DND-41 (cell line): ENCODE results near the gene TEDC2.
A peak's percentile ranks its signal among the peaks of the same experiment; 100 is the strongest.

Source experiments
- ATAC-seq: fragments of 200-7000 bp; cut with Tn5 transposase; 3 replicates; pipeline ENCODE4 v1.9.1; 2021; ENCODE audit warnings: low read depth; ENCODE audit not compliant: insufficient read depth
- DNase-seq: peaks from one replicate; pipeline ENCODE4 v3.0.0-alpha.2; 2020
- H2AFZ ChIP-seq: 2 replicates; pipeline ENCODE4 v1.6.0; 2012; ENCODE audit warnings: low read depth, low read length
- H3K27ac ChIP-seq: 2 replicates; pipeline ENCODE4 v1.5.1; 2012; ENCODE audit warnings: low read length, inconsistent platforms
- H3K27me3 ChIP-seq: fragments of 200-600 bp; sonication (generic); 2 replicates; pipeline ENCODE4 v1.6.0; 2012; ENCODE audit warnings: low read length, mild to moderate bottlenecking, inconsistent platforms; ENCODE audit not compliant: insufficient read depth, poor library complexity
- H3K36me3 ChIP-seq: 2 replicates; pipeline ENCODE4 v1.5.1; 2012; ENCODE audit warnings: low read length, inconsistent platforms; ENCODE audit not compliant: insufficient read depth
- H3K4me1 ChIP-seq: 2 replicates; pipeline ENCODE4 v1.5.1; 2012; ENCODE audit warnings: mild to moderate bottlenecking, low read length; ENCODE audit not compliant: insufficient read depth
- H3K4me2 ChIP-seq: 2 replicates; pipeline ENCODE4 v1.6.0; 2012; ENCODE audit warnings: mild to moderate bottlenecking, moderate library complexity, low read length, inconsistent platforms; ENCODE audit not compliant: insufficient read depth
- H3K4me3 ChIP-seq, 2 experiments: fragments of 200-600 bp in 1 of 2; shearing (Covaris generic) in 1 of 2; 2 replicates each; pipeline ENCODE4 v1.5.1; 2012 to 2016; ENCODE audit warnings: inconsistent platforms in 2 of 2, low read length in 2 of 2, mild to moderate bottlenecking in 2 of 2, low read depth in 1 of 2, moderate library complexity in 1 of 2
- H3K79me2 ChIP-seq: 2 replicates; pipeline ENCODE4 v1.6.0; 2012; ENCODE audit warnings: low read length, inconsistent platforms; ENCODE audit not compliant: insufficient read depth
- H3K9ac ChIP-seq: 2 replicates; pipeline ENCODE4 v1.6.0; 2012; ENCODE audit warnings: low read depth, mild to moderate bottlenecking, inconsistent platforms, low read length, moderate library complexity
- H3K9me3 ChIP-seq: 2 replicates; pipeline ENCODE4 v1.5.1; 2012; ENCODE audit warnings: low read length, moderate library complexity, mild to moderate bottlenecking, inconsistent platforms; ENCODE audit not compliant: insufficient read depth, severe bottlenecking
- H4K20me1 ChIP-seq: 2 replicates; pipeline ENCODE4 v1.6.0; 2012; ENCODE audit warnings: low read length; ENCODE audit not compliant: insufficient read depth
- CTCF ChIP-seq: IDR thresholded peaks from 2 replicates; pipeline ENCODE4 v1.5.1; 2012; ENCODE audit warnings: borderline replicate concordance, low read length, moderate library complexity, mild to moderate bottlenecking; ENCODE audit not compliant: poor library complexity, severe bottlenecking; ENCODE audit errors: extremely low read depth
- EZH2 ChIP-seq: IDR thresholded peaks from 3 replicates; pipeline ENCODE4 v1.6.1; 2012; ENCODE audit warnings: borderline replicate concordance, low read depth, mild to moderate bottlenecking, moderate library complexity, low read length, inconsistent platforms; ENCODE audit not compliant: severe bottlenecking

TEDC2 gene

GRCh38 chr16:2512735-2513404 lies 53.0 kb downstream of the TEDC2 start:
- Histone ChIP-seq H3K79me2 (peaks cover 41% of the 10 kb centered on the region), H2AFZ (peak overlapping the region; percentile 64), H3K4me2 (peak overlapping the region; percentile 80), H3K27me3 (no peaks in the 10 kb centered on the region), H4K20me1 (peaks cover 35% of the 10 kb centered on the region), H3K9me3 (no peaks in the 10 kb centered on the region), H3K4me3 (peak overlapping the region in 1 of 2 experiments; percentile 92; a peak in 2 of 4 replicates), H3K27ac (peak overlapping the region; percentile 89), H3K9ac (peak overlapping the region; percentile 95), H3K4me1 (peaks cover 42% of the 10 kb centered on the region), H3K36me3 (peaks cover 13% of the 10 kb centered on the region)
- ATAC-seq (peak; percentile 23), DNase-seq (peak; percentile 57)
- TF ChIP-seq CTCF: peak; percentile 52
- no peak for TF ChIP-seq EZH2

GRCh38 chr16:2513405-2514332 lies 53.8 kb downstream of the TEDC2 start, which contains the start of gene ATP6V0C:
TSS of gene ATP6V0C (plus strand) at chr16:2513952. CDS start at chr16:2514104, 152 bp downstream.
- ATAC-seq (peak; percentile 89), DNase-seq (peak; percentile 92)
- H3K36me3 ChIP-seq: peaks cover 14% of the 10 kb centered on the region
- H3K9me3 ChIP-seq: no peaks in the 10 kb centered on the region
- H3K4me2 ChIP-seq: peak within 1 kb of the TSS; percentile 80
- H2AFZ ChIP-seq: peak within 1 kb of the TSS; percentile 71
- peak within 1 kb of the TSS; percentile 95 for H3K9ac ChIP-seq
- H3K4me3 ChIP-seq: peak within 1 kb of the TSS; percentile 67 to 92; a peak in 3 of 4 replicates
- no peak for TF ChIP-seq EZH2
- no peak for TF ChIP-seq CTCF
- H3K27me3 ChIP-seq: no peaks in the 10 kb centered on the region
- peaks cover 43% of the 10 kb centered on the region for H4K20me1 ChIP-seq
- peaks cover 49% of the 10 kb centered on the region for H3K79me2 ChIP-seq
- H3K27ac ChIP-seq: peak within 1 kb of the TSS; percentile 89
- peaks cover 50% of the 10 kb centered on the region for H3K4me1 ChIP-seq
